ENCODE measurements around the gene OCRL. TPM values are rescaled to one million over a fixed set of nuclear protein-coding genes. Genes with fewer than 3 reads are reported as not detected.

OCRL gene
- total RNA-seq, 4 donors from 2014 or later, result 32.4 to 72.1 (median 57.8) TPM

DNA sequence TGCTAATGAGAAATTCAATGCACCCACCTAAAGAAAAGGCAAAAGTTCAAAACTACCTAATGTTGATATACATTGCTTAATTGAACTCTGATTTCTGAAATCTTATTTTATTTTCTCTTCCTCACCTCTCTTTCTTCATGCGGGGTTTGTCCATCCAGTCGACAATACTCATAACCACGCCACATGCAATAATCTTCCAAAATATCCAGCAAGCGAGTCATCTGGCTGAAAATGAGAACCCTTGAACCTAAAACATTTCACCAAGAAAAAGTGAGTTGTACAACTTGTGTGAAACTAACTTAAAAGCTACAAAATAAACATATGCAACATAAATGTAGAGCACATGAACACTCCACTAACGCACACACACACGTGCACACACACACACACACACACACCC is 43.4 kb upstream of the OCRL start:
- TF ChIP-seq EP300 (IDR thresholded peaks at IDR 0.05) (no peak), POLR2A (IDR thresholded peaks at IDR 0.05) (no peak), POLR2AphosphoS5 (IDR thresholded peaks at IDR 0.05) (no peak)
- TF ChIP-seq, protein P1, sequence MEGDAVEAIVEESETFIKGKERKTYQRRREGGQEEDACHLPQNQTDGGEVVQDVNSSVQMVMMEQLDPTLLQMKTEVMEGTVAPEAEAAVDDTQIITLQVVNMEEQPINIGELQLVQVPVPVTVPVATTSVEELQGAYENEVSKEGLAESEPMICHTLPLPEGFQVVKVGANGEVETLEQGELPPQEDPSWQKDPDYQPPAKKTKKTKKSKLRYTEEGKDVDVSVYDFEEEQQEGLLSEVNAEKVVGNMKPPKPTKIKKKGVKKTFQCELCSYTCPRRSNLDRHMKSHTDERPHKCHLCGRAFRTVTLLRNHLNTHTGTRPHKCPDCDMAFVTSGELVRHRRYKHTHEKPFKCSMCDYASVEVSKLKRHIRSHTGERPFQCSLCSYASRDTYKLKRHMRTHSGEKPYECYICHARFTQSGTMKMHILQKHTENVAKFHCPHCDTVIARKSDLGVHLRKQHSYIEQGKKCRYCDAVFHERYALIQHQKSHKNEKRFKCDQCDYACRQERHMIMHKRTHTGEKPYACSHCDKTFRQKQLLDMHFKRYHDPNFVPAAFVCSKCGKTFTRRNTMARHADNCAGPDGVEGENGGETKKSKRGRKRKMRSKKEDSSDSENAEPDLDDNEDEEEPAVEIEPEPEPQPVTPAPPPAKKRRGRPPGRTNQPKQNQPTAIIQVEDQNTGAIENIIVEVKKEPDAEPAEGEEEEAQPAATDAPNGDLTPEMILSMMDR (IDR thresholded peaks at IDR 0.05), result no peak
- Histone ChIP-seq H3K27ac (no peak overlapping the region), H3K4me3 (no peak overlapping the region), H3K27me3 (no peaks in the 10 kb centered on the region), H3K9me3 (no peaks in the 10 kb centered on the region), H3K36me3 (peaks cover 0 to 60% of the 10 kb centered on the region in 2 donors), H3K4me1 (no peaks in the 10 kb centered on the region)
- 70 to 72% methylated on average over 5 to 6 of the region's 6 CpGs for WGBS, 2 donors (ENCODE audit: low coverage in 1 of 2)
- ATAC-seq, result no peak

DNA sequence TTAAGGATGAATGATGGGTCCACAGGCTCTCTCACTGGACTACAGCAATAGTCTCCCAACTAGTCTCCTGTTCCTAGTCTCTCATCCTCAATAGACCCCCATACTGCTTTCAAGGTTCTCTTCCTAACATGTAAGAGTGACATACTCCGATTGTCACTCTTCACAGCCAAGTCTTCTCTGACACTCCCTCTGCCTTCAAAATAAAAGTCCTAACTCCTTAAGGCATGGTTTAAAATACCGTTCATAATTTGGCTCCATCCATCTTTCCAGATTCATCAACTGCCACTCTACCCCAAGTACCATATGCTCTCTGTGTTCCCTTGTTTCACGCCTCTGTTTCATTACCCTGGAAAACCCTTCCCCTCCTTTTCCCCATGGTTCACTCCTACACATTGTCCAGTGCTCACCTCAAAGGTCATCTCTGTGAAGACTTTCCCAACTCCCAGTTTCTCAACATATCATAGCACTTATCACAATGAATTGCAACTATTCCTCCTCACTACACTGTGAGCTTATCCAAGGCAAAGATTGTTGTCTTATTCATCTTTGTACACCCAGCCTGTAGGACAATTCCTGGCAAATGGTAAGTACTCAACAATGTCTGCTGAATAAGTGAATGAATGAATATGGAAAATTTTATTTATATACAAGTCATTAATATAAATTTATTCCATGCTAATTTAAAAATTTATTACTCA is 42.8 kb upstream of the OCRL start:
- Histone ChIP-seq H3K4me1 (no peaks in the 10 kb centered on the region), H3K36me3 (peaks cover 0 to 67% of the 10 kb centered on the region in 2 donors), H3K4me3 (no peak overlapping the region), H3K27me3 (no peaks in the 10 kb centered on the region), H3K9me3 (no peaks in the 10 kb centered on the region), H3K27ac (no peak overlapping the region)
- TF ChIP-seq EP300 (IDR thresholded peaks at IDR 0.05) (no peak), POLR2AphosphoS5 (IDR thresholded peaks at IDR 0.05) (no peak)
- no peak for ATAC-seq
- 48 to 73% methylated on average over 3 of the region's 3 CpGs for WGBS, 2 donors (ENCODE audit: low coverage in 1 of 2)

DNA sequence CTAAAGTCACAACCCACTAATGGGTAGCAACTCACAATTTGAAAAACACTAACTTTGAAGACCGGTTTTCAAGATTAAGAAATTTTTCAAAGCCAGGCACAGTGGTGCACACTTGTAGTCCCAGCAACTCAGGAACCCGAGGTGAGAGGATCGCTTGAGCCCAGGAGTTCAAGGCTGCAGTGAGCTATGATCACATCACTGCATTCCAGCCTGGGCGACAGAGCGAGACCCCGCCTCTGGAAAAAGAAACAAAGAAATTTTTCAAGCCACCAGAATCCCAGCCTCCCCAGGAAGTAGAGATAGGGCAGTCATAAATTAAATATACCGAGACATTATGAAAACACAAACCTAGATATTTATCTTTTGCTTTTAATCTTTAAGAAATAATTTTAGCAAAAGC is 29.7 kb upstream of the OCRL start:
- Histone ChIP-seq H3K4me1 (no peaks in the 10 kb centered on the region), H3K27me3 (no peaks in the 10 kb centered on the region), H3K27ac (no peak overlapping the region), H3K4me3 (no peak overlapping the region), H3K36me3 (peaks cover 0 to 54% of the 10 kb centered on the region in 2 donors), H3K9me3 (no peaks in the 10 kb centered on the region)
- no peak for TF ChIP-seq POLR2AphosphoS5 (IDR thresholded peaks at IDR 0.05)
- no peak for TF ChIP-seq POLR2A (IDR thresholded peaks at IDR 0.05)
- TF ChIP-seq, protein P1 (IDR thresholded peaks at IDR 0.05), result no peak
- no peak for TF ChIP-seq EP300 (IDR thresholded peaks at IDR 0.05)
- no peak for ATAC-seq
- 57 to 64% methylated on average over 7 of the region's 7 CpGs for WGBS, 2 donors (ENCODE audit: low coverage in 1 of 2)

DNA sequence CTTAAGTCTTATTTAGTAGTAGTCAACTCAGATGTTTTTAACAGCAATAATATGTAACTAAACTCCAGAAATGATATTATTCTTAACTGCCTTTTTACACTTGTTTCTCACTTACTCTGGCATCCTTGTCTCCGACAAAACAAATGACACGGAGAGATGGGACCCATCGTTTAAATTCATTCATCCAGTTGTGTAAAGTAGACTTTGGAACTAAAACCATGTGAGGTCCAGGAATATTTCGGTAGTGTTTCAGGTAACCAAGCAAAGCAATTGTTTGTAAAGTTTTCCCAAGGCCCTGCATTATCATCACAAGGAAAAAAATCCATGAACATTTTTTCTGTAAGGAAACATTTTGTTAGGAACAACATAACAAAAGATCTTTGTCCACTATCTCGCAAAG is 28.4 kb upstream of the OCRL start:
- TF ChIP-seq, protein P1 (IDR thresholded peaks at IDR 0.05), result no peak
- TF ChIP-seq EP300 (IDR thresholded peaks at IDR 0.05) (no peak), POLR2A (IDR thresholded peaks at IDR 0.05) (no peak), POLR2AphosphoS5 (IDR thresholded peaks at IDR 0.05) (no peak)
- H3K27me3 ChIP-seq, result no peaks in the 10 kb centered on the region
- ATAC-seq, result no peak
- H3K27ac ChIP-seq, result no peak overlapping the region
- no peaks in the 10 kb centered on the region for H3K9me3 ChIP-seq
- peaks cover 0 to 60% of the 10 kb centered on the region in 2 donors for H3K36me3 ChIP-seq
- H3K4me3 ChIP-seq, result no peak overlapping the region
- peaks cover 0 to 9% (median 0%) of the 10 kb centered on the region in 3 donors for H3K4me1 ChIP-seq
- WGBS, 2 donors (ENCODE audit: low coverage in 1 of 2), result 52 to 68% methylated on average over 5 of the region's 5 CpGs

DNA sequence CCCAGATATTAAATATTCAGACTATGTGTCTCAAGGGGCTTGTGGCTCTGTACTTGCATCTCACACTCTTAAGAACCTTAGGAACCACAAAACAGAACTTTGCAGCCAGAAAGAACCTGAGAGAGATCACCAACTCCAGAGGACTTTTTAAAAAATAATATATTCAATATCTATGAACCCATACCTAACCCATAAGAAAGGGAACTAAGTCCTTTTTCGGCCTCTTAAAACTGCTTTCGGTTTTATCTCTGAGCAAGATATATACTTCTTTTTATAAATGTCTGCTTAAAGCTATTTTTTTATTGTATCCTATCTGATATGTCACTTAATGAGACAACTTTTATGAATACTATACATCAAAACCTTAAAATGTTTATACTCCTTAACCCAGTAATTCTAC is 27.6 kb upstream of the OCRL start:
- peaks cover 0 to 54% of the 10 kb centered on the region in 2 donors for H3K36me3 ChIP-seq
- no peaks in the 10 kb centered on the region for H3K9me3 ChIP-seq
- ATAC-seq, result no peak
- 70 to 92% methylated on average over 2 of the region's 2 CpGs for WGBS, 2 donors (ENCODE audit: low coverage in 1 of 2)
- peaks cover 0 to 12% (median 0%) of the 10 kb centered on the region in 3 donors for H3K4me1 ChIP-seq
- TF ChIP-seq, protein P1 (IDR thresholded peaks at IDR 0.05), result no peak
- TF ChIP-seq POLR2AphosphoS5 (IDR thresholded peaks at IDR 0.05), result no peak
- no peak for TF ChIP-seq EP300 (IDR thresholded peaks at IDR 0.05)
- TF ChIP-seq POLR2A (IDR thresholded peaks at IDR 0.05), result no peak
- no peak overlapping the region for H3K4me3 ChIP-seq
- no peak overlapping the region for H3K27ac ChIP-seq
- no peaks in the 10 kb centered on the region for H3K27me3 ChIP-seq

Measured in gastroesophageal sphincter (tissue), 4 donors.